ENCODE measurements around the gene KLK12. TPM values are rescaled to one million over a fixed set of nuclear protein-coding genes. Genes with fewer than 3 reads are reported as not detected.

KLK12 gene
- total RNA-seq, 1 donor from 2014 or later = 1.0 TPM

- Mint-ChIP-seq H3K27me3 (peaks cover 73% of the 10 kb centered on the region), H3K36me3 (ENCODE audit: insufficient read depth) (no peaks in the 10 kb centered on the region), H3K9me3 (ENCODE audit: low read depth) (no peaks in the 10 kb centered on the region), H3K4me3 (ENCODE audit: low read depth) (no peak overlapping the region), H3K4me1 (ENCODE audit: low read depth) (no peaks in the 10 kb centered on the region), H3K27ac (no peak overlapping the region)
- no peak for DNase-seq (ENCODE audit: low spot score, unreplicated experiment)
- TF ChIP-seq CTCF (IDR thresholded peaks at IDR 0.05; ENCODE audit: unreplicated experiment) = no peak
Measured at GRCh38 chr19:51010066-51010795, 24.6 kb downstream of the KLK12 start.

- Mint-ChIP-seq H3K36me3 (ENCODE audit: insufficient read depth) (no peaks in the 10 kb centered on the region), H3K27me3 (peaks cover 72% of the 10 kb centered on the region), H3K9me3 (ENCODE audit: low read depth) (no peaks in the 10 kb centered on the region), H3K27ac (no peak overlapping the region), H3K4me1 (ENCODE audit: low read depth) (no peaks in the 10 kb centered on the region), H3K4me3 (ENCODE audit: low read depth) (no peak overlapping the region)
- no peak for DNase-seq (ENCODE audit: low spot score, unreplicated experiment)
- TF ChIP-seq CTCF (IDR thresholded peaks at IDR 0.05; ENCODE audit: unreplicated experiment) = no peak
Measured at GRCh38 chr19:51009061-51009891, 25.5 kb downstream of the KLK12 start.

GRCh38 chr19:51007488-51007887 is 27.3 kb downstream of the KLK12 start:
- H3K27me3 Mint-ChIP-seq = peaks cover 66% of the 10 kb centered on the region
- no peak for DNase-seq (ENCODE audit: low spot score, unreplicated experiment)
- no peak for TF ChIP-seq CTCF (IDR thresholded peaks at IDR 0.05; ENCODE audit: unreplicated experiment)
- no peak overlapping the region for H3K27ac Mint-ChIP-seq
- no peaks in the 10 kb centered on the region for H3K36me3 Mint-ChIP-seq (ENCODE audit: insufficient read depth)
- H3K4me1 Mint-ChIP-seq (ENCODE audit: low read depth) = no peaks in the 10 kb centered on the region
- H3K9me3 Mint-ChIP-seq (ENCODE audit: low read depth) = no peaks in the 10 kb centered on the region
- H3K4me3 Mint-ChIP-seq (ENCODE audit: low read depth) = no peak overlapping the region

GRCh38 chr19:51006406-51006805 is 28.4 kb downstream of the KLK12 start:
- Mint-ChIP-seq H3K27me3 (peaks cover 74% of the 10 kb centered on the region), H3K4me1 (ENCODE audit: low read depth) (peaks cover 3% of the 10 kb centered on the region), H3K36me3 (ENCODE audit: insufficient read depth) (no peaks in the 10 kb centered on the region), H3K9me3 (ENCODE audit: low read depth) (no peaks in the 10 kb centered on the region), H3K27ac (no peak overlapping the region), H3K4me3 (ENCODE audit: low read depth) (no peak overlapping the region)
- no peak for TF ChIP-seq CTCF (IDR thresholded peaks at IDR 0.05; ENCODE audit: unreplicated experiment)
- no peak for DNase-seq (ENCODE audit: low spot score, unreplicated experiment)

- peaks cover 3% of the 10 kb centered on the region for H3K4me1 Mint-ChIP-seq (ENCODE audit: low read depth)
- H3K27ac Mint-ChIP-seq = no peak overlapping the region
- peaks cover 74% of the 10 kb centered on the region for H3K27me3 Mint-ChIP-seq
- TF ChIP-seq CTCF (IDR thresholded peaks at IDR 0.05; ENCODE audit: unreplicated experiment) = no peak
- DNase-seq (ENCODE audit: low spot score, unreplicated experiment) = no peak
- H3K36me3 Mint-ChIP-seq (ENCODE audit: insufficient read depth) = no peaks in the 10 kb centered on the region
- H3K4me3 Mint-ChIP-seq (ENCODE audit: low read depth) = no peak overlapping the region
- no peaks in the 10 kb centered on the region for H3K9me3 Mint-ChIP-seq (ENCODE audit: low read depth)
Measured at GRCh38 chr19:51005248-51005647, 29.6 kb downstream of the KLK12 start.
